Neuronal stem cell (in vitro differentiated cells): ENCODE results near the gene SIK2.

ENCODE experiments used
- DNase-seq: peaks from one replicate; pipeline ENCODE4 v3.0.0-alpha.2; 2013; ENCODE audit warnings: low spot score
- H2AFZ ChIP-seq: one replicate; pipeline ENCODE4 v1.6.1; 2013; ENCODE audit warnings: mild to moderate bottlenecking, low read length, inconsistent platforms
- H2AK5ac ChIP-seq: 2 replicates; pipeline ENCODE4 v1.6.1; 2013; ENCODE audit warnings: low read depth, mild to moderate bottlenecking, inconsistent platforms, low read length, moderate library complexity, mixed read lengths
- H2BK120ac ChIP-seq: 2 replicates; pipeline ENCODE4 v1.6.1; 2013; ENCODE audit warnings: low read depth, mild to moderate bottlenecking, inconsistent platforms, low read length, moderate library complexity, mixed read lengths
- H2BK12ac ChIP-seq: one replicate; pipeline ENCODE4 v1.6.1; 2013; ENCODE audit warnings: low read length, inconsistent platforms
- H2BK15ac ChIP-seq: 2 replicates; pipeline ENCODE4 v1.6.1; 2013; ENCODE audit warnings: mild to moderate bottlenecking, low read length, inconsistent platforms, mixed read lengths
- H2BK5ac ChIP-seq: one replicate; pipeline ENCODE4 v1.6.1; 2013; ENCODE audit warnings: inconsistent platforms, mild to moderate bottlenecking, low read length, moderate library complexity
- H3K14ac ChIP-seq: one replicate; pipeline ENCODE4 v1.6.1; 2013; ENCODE audit warnings: low read length, inconsistent platforms
- H3K18ac ChIP-seq: 2 replicates; pipeline ENCODE4 v1.6.1; 2013; ENCODE audit warnings: low read length, inconsistent platforms
- H3K23ac ChIP-seq: 2 replicates; pipeline ENCODE4 v1.6.1; 2013; ENCODE audit warnings: low read depth, mild to moderate bottlenecking, mixed read lengths, low read length, inconsistent platforms; ENCODE audit not compliant: poor library complexity
- H3K27ac ChIP-seq: replicated peaks from 3 replicates; pipeline ENCODE4 v1.5.1; 2013; ENCODE audit warnings: low read length, inconsistent platforms
- H3K27me3 ChIP-seq, 3 experiments: 2 replicates each; pipeline ENCODE4 v1.6.1; 2013; ENCODE audit warnings: low read length in 3 of 3, mild to moderate bottlenecking in 2 of 3, inconsistent platforms in 1 of 3, low read depth in 1 of 3, mixed read lengths in 1 of 3, moderate library complexity in 1 of 3; ENCODE audit not compliant: control insufficient read depth in 3 of 3, insufficient read depth in 3 of 3
- H3K36me3 ChIP-seq, 2 donors: replicated peaks in 1 of 2; 2 replicates each; pipeline ENCODE4 v1.6.1; 2013; ENCODE audit warnings: low read length in 2 of 2; ENCODE audit not compliant: control insufficient read depth in 2 of 2, insufficient read depth in 2 of 2
- H3K4ac ChIP-seq: 2 replicates; pipeline ENCODE4 v1.6.1; 2013; ENCODE audit warnings: inconsistent platforms, mild to moderate bottlenecking, low read length, moderate library complexity
- H3K4me1 ChIP-seq, 2 donors: 1 replicate in 1 of 2; 2 replicates in 1 of 2; pipeline ENCODE4 v1.6.1; 2013; ENCODE audit warnings: low read length in 2 of 2, low read depth in 1 of 2; ENCODE audit not compliant: control insufficient read depth in 2 of 2, insufficient read depth in 1 of 2
- H3K4me2 ChIP-seq: one replicate; pipeline ENCODE4 v1.6.1; 2013; ENCODE audit warnings: mild to moderate bottlenecking, low read length, inconsistent platforms; ENCODE audit not compliant: insufficient read depth, poor library complexity, severe bottlenecking
- H3K4me3 ChIP-seq, 2 donors: 2 replicates each; pipeline ENCODE4 v1.5.1; 2013; ENCODE audit warnings: low read length in 2 of 2, mild to moderate bottlenecking in 2 of 2, inconsistent platforms in 1 of 2, moderate library complexity in 1 of 2
- H3K79me1 ChIP-seq: one replicate; pipeline ENCODE4 v1.6.1; 2013; ENCODE audit warnings: low read depth, mild to moderate bottlenecking, inconsistent platforms, low read length, moderate library complexity
- H3K9ac ChIP-seq: one replicate; pipeline ENCODE4 v1.6.1; 2013; ENCODE audit warnings: mild to moderate bottlenecking, low read depth, low read length, inconsistent platforms; ENCODE audit not compliant: poor library complexity
- H3K9me3 ChIP-seq, 2 donors: replicated peaks in 1 of 2; 2 replicates each; pipeline versions ENCODE3 to v1.6.1; 2013; ENCODE audit warnings: low read length in 2 of 2, mild to moderate bottlenecking in 2 of 2, inconsistent platforms in 1 of 2, low read depth in 1 of 2, mixed read lengths in 1 of 2, moderate library complexity in 1 of 2; ENCODE audit not compliant: control insufficient read depth in 2 of 2, insufficient read depth in 1 of 2
- H4K8ac ChIP-seq: one replicate; pipeline ENCODE4 v1.6.1; 2013; ENCODE audit warnings: low read depth, mild to moderate bottlenecking, inconsistent platforms, low read length, moderate library complexity
- H4K91ac ChIP-seq: one replicate; pipeline ENCODE4 v1.6.1; 2013; ENCODE audit warnings: low read length, low read depth, mild to moderate bottlenecking, inconsistent platforms; ENCODE audit not compliant: poor library complexity
- WGBS, 2 donors: extraction: QIAGEN DNeasy Blood & Tissue Kit; methylation state at CpG; one replicate each; pipeline ENCODE4 v1.1.7; 2013; ENCODE audit warnings: missing lambda C conversion rate in 2 of 2, mixed read lengths in 1 of 2; ENCODE audit not compliant: insufficient read length in 2 of 2, insufficient replicate concordance in 1 of 2; ENCODE audit errors: extremely low coverage in 2 of 2; 5-methylcytosine and 5-hydroxymethylcytosine counted together

Gene SIK2

DNA sequence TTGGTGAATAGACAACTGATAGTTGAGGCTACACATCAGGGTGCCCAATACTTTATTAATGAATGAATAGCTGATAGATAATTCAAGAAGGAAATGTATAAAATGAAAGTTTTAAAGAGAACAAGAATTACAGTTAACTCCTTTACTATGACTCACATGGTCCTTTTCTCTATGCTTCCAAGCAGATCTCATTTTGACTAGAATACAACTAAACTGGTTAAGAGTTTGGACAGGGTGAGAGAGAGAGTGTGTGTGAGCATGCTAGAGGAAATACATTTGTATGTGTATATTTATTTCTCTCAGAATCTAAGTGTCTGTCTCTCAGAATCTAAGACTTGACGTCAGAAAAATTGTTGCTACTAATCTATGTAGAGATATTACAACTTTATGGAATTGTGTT, 66.7 kb downstream of the SIK2 start:
- Histone ChIP-seq H3K18ac (no peak overlapping the region), H3K27ac (no peak overlapping the region), H3K4me1 (no peaks in the 10 kb centered on the region), H3K79me1 (peaks cover 2% of the 10 kb centered on the region), H3K23ac (no peak overlapping the region), H2BK120ac (no peak overlapping the region), H3K4me3 (no peak overlapping the region), H3K9me3 (no peaks in the 10 kb centered on the region), H2BK5ac (no peak overlapping the region), H4K8ac (no peak overlapping the region), H2BK15ac (no peak overlapping the region), H3K36me3 (peaks cover 9 to 24% of the 10 kb centered on the region in 2 donors), H3K9ac (no peak overlapping the region), H3K27me3 (no peaks in the 10 kb centered on the region), H3K4ac (no peak overlapping the region), H3K14ac (no peak overlapping the region), H2BK12ac (no peak overlapping the region), H2AFZ (no peak overlapping the region), H3K4me2 (no peak overlapping the region), H4K91ac (no peak overlapping the region), H2AK5ac (no peak overlapping the region)
- WGBS, 2 donors = no CpG with 5 or more reads among the region's 1 CpG
- no peak for DNase-seq

DNA sequence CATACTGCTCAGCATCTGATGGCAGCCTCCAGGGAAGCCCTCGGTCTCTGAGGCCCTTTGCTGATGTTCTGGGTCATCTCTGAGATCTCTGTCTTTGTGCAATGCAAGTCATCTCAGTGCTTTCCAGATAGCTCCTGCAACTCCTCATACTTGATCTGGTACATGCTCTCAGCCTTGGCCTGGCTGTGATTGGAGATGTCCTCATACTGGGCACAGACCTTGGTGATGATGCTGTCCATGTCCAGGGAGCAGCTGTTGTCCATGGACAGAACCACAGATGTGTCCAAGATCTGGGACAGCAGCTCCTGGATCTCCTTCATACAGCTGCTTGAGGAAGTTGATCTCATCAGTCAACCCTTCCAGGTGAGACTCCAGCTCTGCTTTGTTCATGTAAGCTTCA, 69.1 kb downstream of the SIK2 start:
- Histone ChIP-seq H2AFZ (no peak overlapping the region), H3K14ac (no peak overlapping the region), H3K4me1 (no peaks in the 10 kb centered on the region), H3K4me3 (no peak overlapping the region), H2BK120ac (no peak overlapping the region), H2AK5ac (no peak overlapping the region), H3K9me3 (no peaks in the 10 kb centered on the region), H2BK12ac (no peak overlapping the region), H3K9ac (no peak overlapping the region), H3K36me3 (peaks cover 11 to 37% of the 10 kb centered on the region in 2 donors), H2BK5ac (no peak overlapping the region), H3K23ac (no peak overlapping the region), H2BK15ac (no peak overlapping the region), H3K27me3 (no peaks in the 10 kb centered on the region), H3K27ac (no peak overlapping the region), H4K91ac (no peak overlapping the region), H4K8ac (no peak overlapping the region), H3K18ac (no peak overlapping the region), H3K4me2 (no peak overlapping the region), H3K4ac (no peak overlapping the region), H3K79me1 (no peaks in the 10 kb centered on the region)
- WGBS, 2 donors = no CpG with 5 or more reads among the region's 1 CpG
- DNase-seq = no peak

DNA sequence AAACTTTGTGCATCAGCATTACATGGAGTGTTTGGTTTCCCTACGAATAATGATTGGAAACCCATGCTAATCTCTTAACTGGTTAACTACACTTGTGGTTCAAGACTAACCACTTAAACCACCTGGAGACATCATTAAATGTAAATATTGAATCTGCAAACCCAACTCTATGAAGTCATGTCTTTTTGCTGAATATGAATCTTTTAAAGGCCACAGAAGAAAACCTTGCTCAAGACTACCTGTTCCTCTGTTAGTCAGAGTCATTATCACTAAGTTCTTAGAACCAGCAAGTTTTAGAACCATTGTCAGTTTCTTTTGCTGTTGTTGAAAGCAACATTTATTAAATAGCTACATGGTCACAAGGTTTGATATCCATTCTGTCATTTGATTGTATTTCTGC, 70.7 kb downstream of the SIK2 start:
- no peak overlapping the region for H4K91ac ChIP-seq
- WGBS, 2 donors = no CpG with 5 or more reads among the region's 1 CpG
- DNase-seq = no peak

DNA sequence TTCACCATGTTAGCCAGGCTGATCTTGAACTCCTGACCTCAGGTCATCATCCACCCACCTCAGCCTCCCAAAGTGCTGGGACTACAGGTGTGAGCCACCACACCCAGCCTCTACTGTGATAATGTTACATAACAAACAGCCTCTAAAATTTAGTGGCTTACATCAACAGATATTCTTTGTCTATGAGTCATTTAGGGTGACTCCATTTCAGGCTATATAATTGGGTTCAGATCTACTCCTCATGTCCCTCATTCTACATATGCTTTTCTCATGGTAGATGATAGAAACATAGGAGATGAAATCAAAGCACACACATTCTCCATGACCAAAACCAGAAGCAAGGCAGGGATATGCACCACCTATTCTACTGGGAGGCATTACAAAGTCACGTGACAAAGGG, 72.7 kb downstream of the SIK2 start:
- Histone ChIP-seq H3K9me3 (no peaks in the 10 kb centered on the region), H3K36me3 (peaks cover 11 to 37% of the 10 kb centered on the region in 2 donors), H3K4me2 (no peak overlapping the region), H4K8ac (no peak overlapping the region), H3K9ac (no peak overlapping the region), H3K4me1 (no peaks in the 10 kb centered on the region), H3K27ac (no peak overlapping the region), H2AFZ (no peak overlapping the region), H3K79me1 (no peaks in the 10 kb centered on the region), H2AK5ac (no peak overlapping the region), H2BK15ac (no peak overlapping the region), H3K27me3 (no peaks in the 10 kb centered on the region), H2BK120ac (no peak overlapping the region), H2BK12ac (no peak overlapping the region), H3K18ac (no peak overlapping the region), H3K23ac (no peak overlapping the region), H3K4ac (no peak overlapping the region), H4K91ac (no peak overlapping the region), H2BK5ac (no peak overlapping the region), H3K4me3 (no peak overlapping the region), H3K14ac (no peak overlapping the region)
- no CpG with 5 or more reads among the region's 1 CpG for WGBS, 2 donors
- no peak for DNase-seq

More for the DNA sequence above, 70.7 kb downstream of the SIK2 start:
- Histone ChIP-seq H3K27ac (no peak overlapping the region), H2BK12ac (no peak overlapping the region), H2AK5ac (no peak overlapping the region), H3K4me3 (no peak overlapping the region), H2BK5ac (no peak overlapping the region), H3K4me1 (no peaks in the 10 kb centered on the region), H2AFZ (no peak overlapping the region), H3K9me3 (no peaks in the 10 kb centered on the region), H4K8ac (no peak overlapping the region), H3K36me3 (peaks cover 11 to 37% of the 10 kb centered on the region in 2 donors), H3K27me3 (no peaks in the 10 kb centered on the region), H3K18ac (no peak overlapping the region), H3K14ac (no peak overlapping the region), H2BK120ac (no peak overlapping the region), H3K4ac (no peak overlapping the region), H2BK15ac (no peak overlapping the region), H3K4me2 (no peak overlapping the region), H3K79me1 (no peaks in the 10 kb centered on the region), H3K9ac (no peak overlapping the region), H3K23ac (no peak overlapping the region)
